A673 (cell line): ENCODE data around the gene DRD4. TPM values are rescaled to one million over a fixed set of nuclear protein-coding genes. Genes with fewer than 3 reads are reported as not detected.

Source experiments
- BruUV-seq: library from RNA; stranded (reverse); fragments of 400-500 nt; replicated peaks from 2 replicates; lab custom pipeline; 2021; lab: Mats Ljungman, UMichigan
- CTCF ChIA-PET: fragments of 300-600 bp; sonication (Branson Sonifier 250); formaldehyde crosslinking; loops from one replicate; lab custom pipeline; 2022; ENCODE audit warnings: antibody characterized with exemption; lab: Charles Lee
- POLR2A ChIA-PET: fragments of 300-600 bp; sonication (Branson Sonifier 250); formaldehyde crosslinking; loops from one replicate; lab custom pipeline; 2022; ENCODE audit warnings: antibody characterized with exemption; ENCODE audit not compliant: low non-redundant PET; lab: Charles Lee
- DNase-seq: peaks from one replicate; pipeline ENCODE4 v3.0.0-alpha.2; 2015; ENCODE audit warnings: low spot score
- H3K27ac ChIP-seq: fragments of 200-600 bp; sonication (generic); 2 replicates; pipeline ENCODE4 v1.5.1; 2016; ENCODE audit warnings: mixed run types, low read depth, mild to moderate bottlenecking, mixed read lengths, antibody characterized with exemption, low read length; ENCODE audit not compliant: poor library complexity, severe bottlenecking
- H3K27me3 ChIP-seq: fragments of 200-600 bp; sonication (generic); replicated peaks from 2 replicates; pipeline ENCODE4 v1.6.1; 2017; ENCODE audit warnings: mixed run types, low read depth, mild to moderate bottlenecking, mixed read lengths, antibody characterized with exemption, low read length; ENCODE audit not compliant: insufficient read depth, poor library complexity
- H3K36me3 ChIP-seq: fragments of 200-600 bp; sonication (generic); 2 replicates; pipeline ENCODE4 v1.6.1; 2016; ENCODE audit warnings: mixed run types, mild to moderate bottlenecking, mixed read lengths, antibody characterized with exemption, low read length; ENCODE audit not compliant: insufficient read depth, poor library complexity, severe bottlenecking
- H3K4me1 ChIP-seq: fragments of 200-600 bp; sonication (generic); 2 replicates; pipeline ENCODE4 v1.6.1; 2017; ENCODE audit warnings: mixed run types, mild to moderate bottlenecking, mixed read lengths, antibody characterized with exemption, low read length; ENCODE audit not compliant: insufficient read depth, poor library complexity, severe bottlenecking
- H3K4me3 ChIP-seq: fragments of 200-600 bp; sonication (generic); 2 replicates; pipeline ENCODE4 v1.5.1; 2016; ENCODE audit warnings: low read depth, mixed run types, mild to moderate bottlenecking, mixed read lengths, low read length; ENCODE audit not compliant: poor library complexity, severe bottlenecking
- H3K9me3 ChIP-seq: fragments of 200-600 bp; sonication (generic); 2 replicates; pipeline ENCODE4 v1.6.1; 2016; ENCODE audit warnings: mixed run types, low read depth, mild to moderate bottlenecking, mixed read lengths, antibody characterized with exemption, low read length; ENCODE audit not compliant: poor library complexity, severe bottlenecking
- EZH2 ChIP-seq: fragments of 200-600 bp; sonication (generic); IDR thresholded peaks from 2 replicates; pipeline ENCODE4 v1.6.1; 2017; ENCODE audit warnings: borderline replicate concordance, low read depth, mild to moderate bottlenecking, mixed read lengths, antibody characterized with exemption, low read length; ENCODE audit not compliant: poor library complexity, severe bottlenecking
- intact Hi-C: fragments of 100-400 bp; cut with micrococcal nuclease; formaldehyde crosslinking; loops from one replicate; pipeline ENCODE4 v1.10.0; 2022; ENCODE audit not compliant: unreplicated experiment
- total RNA-seq: library from RNA; stranded (reverse); gene quantifications from 2 replicates; pipeline ENCODE4 v1.2.3, GENCODE V29; 2021
- TF ChIP-seq, protein P1 (sequence below): fragments of 300-800, 200-600 bp; sonication (generic); conservative IDR thresholded peaks from 2 replicates; pipeline ENCODE4 v1.5.1; 2017; ENCODE audit warnings: low read depth, mild to moderate bottlenecking, antibody characterized with exemption, low read length, moderate library complexity, mixed read lengths

DRD4 gene
- total RNA-seq, 1 experiment from 2014 or later, result 3.0 TPM

- no peaks in the 10 kb centered on the region for H3K36me3 ChIP-seq
- peak; percentile 40 for DNase-seq
- no peaks in the 10 kb centered on the region for H3K27me3 ChIP-seq
- CTCF ChIA-PET, result no interaction called here
- H3K9me3 ChIP-seq, result no peaks in the 10 kb centered on the region
- POLR2A ChIA-PET, result no interaction called here
- BruUV-seq, result no TSS peak
- peak overlapping the region; percentile 82 for H3K27ac ChIP-seq
- peak overlapping the region; percentile 15 for H3K4me3 ChIP-seq
- intact Hi-C loops, result no loop called here
- no peak for TF ChIP-seq EZH2
- TF ChIP-seq, protein P1, sequence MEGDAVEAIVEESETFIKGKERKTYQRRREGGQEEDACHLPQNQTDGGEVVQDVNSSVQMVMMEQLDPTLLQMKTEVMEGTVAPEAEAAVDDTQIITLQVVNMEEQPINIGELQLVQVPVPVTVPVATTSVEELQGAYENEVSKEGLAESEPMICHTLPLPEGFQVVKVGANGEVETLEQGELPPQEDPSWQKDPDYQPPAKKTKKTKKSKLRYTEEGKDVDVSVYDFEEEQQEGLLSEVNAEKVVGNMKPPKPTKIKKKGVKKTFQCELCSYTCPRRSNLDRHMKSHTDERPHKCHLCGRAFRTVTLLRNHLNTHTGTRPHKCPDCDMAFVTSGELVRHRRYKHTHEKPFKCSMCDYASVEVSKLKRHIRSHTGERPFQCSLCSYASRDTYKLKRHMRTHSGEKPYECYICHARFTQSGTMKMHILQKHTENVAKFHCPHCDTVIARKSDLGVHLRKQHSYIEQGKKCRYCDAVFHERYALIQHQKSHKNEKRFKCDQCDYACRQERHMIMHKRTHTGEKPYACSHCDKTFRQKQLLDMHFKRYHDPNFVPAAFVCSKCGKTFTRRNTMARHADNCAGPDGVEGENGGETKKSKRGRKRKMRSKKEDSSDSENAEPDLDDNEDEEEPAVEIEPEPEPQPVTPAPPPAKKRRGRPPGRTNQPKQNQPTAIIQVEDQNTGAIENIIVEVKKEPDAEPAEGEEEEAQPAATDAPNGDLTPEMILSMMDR, result no peak
- peaks cover 49% of the 10 kb centered on the region for H3K4me1 ChIP-seq
These were observed 788 bp downstream of the DRD4 start for GRCh38 chr11:637593-638521.

GRCh38 chr11:638631-639331 is 1.7 kb downstream of the DRD4 start:
- DNase-seq, result peak; percentile 84
- peak overlapping the region; percentile 82 for H3K27ac ChIP-seq
- TSS peak; percentile 92 for BruUV-seq
- intact Hi-C loops, result no loop called here
- no peak for TF ChIP-seq EZH2
- TF ChIP-seq, protein P1, result no peak
- POLR2A ChIA-PET, result no interaction called here
- H3K36me3 ChIP-seq, result no peaks in the 10 kb centered on the region
- H3K4me3 ChIP-seq, result peak overlapping the region; percentile 18
- CTCF ChIA-PET, result interaction anchor here (0.7 kb wide), 1 partner anchor 430 kb away, joined by 3 read pairs; no protein-coding TSS in a partner anchor
- no peaks in the 10 kb centered on the region for H3K27me3 ChIP-seq
- no peaks in the 10 kb centered on the region for H3K9me3 ChIP-seq
- peaks cover 49% of the 10 kb centered on the region for H3K4me1 ChIP-seq

DNA sequence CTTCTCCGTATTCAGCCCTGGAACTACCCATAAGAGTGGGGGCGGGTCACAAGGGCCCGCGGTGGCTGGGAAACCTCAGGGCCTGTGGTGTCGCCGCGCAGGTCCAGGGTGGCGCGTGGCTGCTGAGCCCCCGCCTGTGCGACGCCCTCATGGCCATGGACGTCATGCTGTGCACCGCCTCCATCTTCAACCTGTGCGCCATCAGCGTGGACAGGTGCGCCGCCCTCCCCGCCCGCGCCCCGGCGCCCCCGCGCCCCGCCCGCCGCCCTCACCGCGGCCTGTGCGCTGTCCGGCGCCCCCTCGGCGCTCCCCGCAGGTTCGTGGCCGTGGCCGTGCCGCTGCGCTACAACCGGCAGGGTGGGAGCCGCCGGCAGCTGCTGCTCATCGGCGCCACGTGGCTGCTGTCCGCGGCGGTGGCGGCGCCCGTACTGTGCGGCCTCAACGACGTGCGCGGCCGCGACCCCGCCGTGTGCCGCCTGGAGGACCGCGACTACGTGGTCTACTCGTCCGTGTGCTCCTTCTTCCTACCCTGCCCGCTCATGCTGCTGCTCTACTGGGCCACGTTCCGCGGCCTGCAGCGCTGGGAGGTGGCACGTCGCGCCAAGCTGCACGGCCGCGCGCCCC is 2.4 kb downstream of the DRD4 start:
- POLR2A ChIA-PET, result interaction anchor here (0.7 kb wide), 1 partner anchor 136 kb away, joined by 4 read pairs; no protein-coding TSS in a partner anchor
- Histone ChIP-seq H3K27me3 (no peaks in the 10 kb centered on the region), H3K4me1 (peaks cover 49% of the 10 kb centered on the region), H3K4me3 (peak overlapping the region; percentile 18), H3K36me3 (no peaks in the 10 kb centered on the region), H3K9me3 (no peaks in the 10 kb centered on the region), H3K27ac (peak overlapping the region; percentile 82)
- DNase-seq, result peak; percentile 41
- TF ChIP-seq EZH2, result no peak
- TF ChIP-seq, protein P1, result no peak
- CTCF ChIA-PET, result interaction anchor here (0.7 kb wide), 1 partner anchor 429 kb away, joined by 3 read pairs; no protein-coding TSS in a partner anchor
- intact Hi-C loops, result no loop called here
- BruUV-seq, result no TSS peak
